Heart right ventricle (tissue), 16 donors: ENCODE measurements around the gene RNF8. TPM values are rescaled to one million over a fixed set of nuclear protein-coding genes. Genes with fewer than 3 reads are reported as not detected.
A peak's percentile ranks its signal among the peaks of the same experiment; 100 is the strongest.
"Not testable (repeated sequence)": the region's sequence is repeated elsewhere in the genome, so short reads cannot be mapped to it uniquely, and the experiment has no call there.

Source experiments
- ATAC-seq, 8 donors: fragments of 200-7000 bp; cut with Tn5 transposase; one replicate each; pipeline ENCODE4 v1.9.1; 2020; ENCODE audit warnings: mild to moderate bottlenecking in 8 of 8, moderate library complexity in 8 of 8, moderate number of reproducible peaks in 1 of 8
- DNase-seq, 2 donors: peaks; one replicate each; pipeline ENCODE4 v3.0.0-alpha.2; 2020
- H3K27ac ChIP-seq, 10 donors: fragments of 200-600 bp; sonication (generic) in 2 of 10; one replicate each; pipeline versions ENCODE4 v1.5.0 to v1.8.0; 2020 to 2022; ENCODE audit warnings: mild to moderate bottlenecking in 3 of 10
- H3K27me3 ChIP-seq, 7 donors: fragments of 200-600 bp; one replicate each; pipeline ENCODE4 v1.8.0; 2021 to 2022; ENCODE audit warnings: mild to moderate bottlenecking in 2 of 7
- H3K36me3 ChIP-seq, 9 donors: fragments of 200-600 bp; sonication (generic) in 1 of 9; one replicate each; pipeline versions ENCODE4 v1.5.0 to v1.8.0; 2020 to 2022; ENCODE audit warnings: mild to moderate bottlenecking in 2 of 9
- H3K4me1 ChIP-seq, 9 donors: fragments of 200-600 bp; sonication (generic) in 1 of 9; one replicate each; pipeline versions ENCODE4 v1.5.0 to v1.8.0; 2020 to 2022; ENCODE audit warnings: mild to moderate bottlenecking in 4 of 9
- H3K4me3 ChIP-seq, 10 donors: fragments of 200-600 bp; sonication (generic) in 2 of 10; one replicate each; pipeline versions ENCODE4 v1.5.0 to v1.8.0; 2020 to 2022; ENCODE audit warnings: mild to moderate bottlenecking in 7 of 10, moderate library complexity in 2 of 10
- H3K9me3 ChIP-seq, 11 donors: fragments of 200-600 bp in 10 of 11; sonication (generic) in 2 of 11; one replicate each; pipeline versions ENCODE4 v1.5.0 to v1.8.0; 2013 to 2022; ENCODE audit warnings: mild to moderate bottlenecking in 2 of 11, control low read depth in 1 of 11, moderate library complexity in 1 of 11
- CTCF ChIP-seq, 9 donors: fragments of 200-600 bp; sonication (generic) in 2 of 9; IDR thresholded peaks; one replicate each; pipeline versions ENCODE4 v1.5.0 to v1.8.0; 2021 to 2022; ENCODE audit warnings: antibody characterized with exemption in 9 of 9, mild to moderate bottlenecking in 5 of 9, moderate library complexity in 1 of 9
- WGBS, 2 donors: extraction: QIAGEN DNeasy Blood & Tissue Kit; methylation state at CpG; one replicate each; pipeline ENCODE4 v1.1.7; 2013; ENCODE audit warnings: inconsistent platforms in 1 of 2; 5-methylcytosine and 5-hydroxymethylcytosine counted together
- intact Hi-C, 10 donors: fragments of 100-400 bp; cut with DNase I; formaldehyde crosslinking; loops; one replicate each; pipeline versions ENCODE4 v1.11.1 to v1.14.2; 2022
- polyA plus RNA-seq, 2 donors: library from polyadenylated mRNA; stranded (reverse); fragments of 200-250 nt; gene quantifications; one replicate each; pipeline ENCODE4 v1.2.3, GENCODE V29; 2013
- total RNA-seq, 10 donors: library from RNA; stranded (reverse); fragmentation: NEBNext Ultra II Directional in 3 of 10; extraction: Animal tissue kit (Norgen Biotek cat#: 25700) in 3 of 10; gene quantifications; one replicate each; pipeline versions ENCODE4 v1.2.1 to v1.2.4, GENCODE V29; 2021 to 2023
- donor health status: Arrhythmogenic right ventricular cardiomyopathy.
- donor health status: ischemic (EF 13 %, LVEDD 7.1; RV severe dilation, severe dysfunction).
- donor health status: healthy with polysubstance abuse.
- donor health status: DM: no; HTN: yes; CAD: no.
- donor health status: DM: no; HTN: no; CAD: no.
- donor health status: ischemic (EF 25% LVEDD 6.9; RV normal size, moderate dysfunction).
- donor health status: ischemic (EF 25% LVEDD 5.7; RV mildly dilated, moderate dysfunction).
- donor health status: healthy.
- donor health status: DM: yes; HTN: yes; CAD: no.
- donor health status: Ischemic cardiomyopathy.
- donor health status: ischemic (EF 35%, LVEDD 5.7; RV mildly dilated, moderate dysfunction).
- donor health status: nonischemic (EF 11% LVEDD 7.7; RV severe dilation, severe dysfunction).
- donor health status: DM: yes; HTN: yes; CAD: no.
- donor health status: PGD.
- donor health status: ischemic (EF 29% LVEDD 5.4; RV normal size, mild dysfunction).
- donor health status: nonischemic (EF 23%, LVEDD 6.1; RV moderate dilation, normal function).

The RNF8 gene
- total and polyA plus RNA-seq, 12 donors: 9.5 to 17.5 (median 14.4) TPM

- 95 to 97% methylated on average over 13 of the region's 13 CpGs for WGBS, 2 donors
- no peak for ATAC-seq
- no peak for TF ChIP-seq CTCF (IDR thresholded peaks at IDR 0.05)
- Histone ChIP-seq H3K4me1 (peaks cover 0 to 13% (median 0%) of the 10 kb centered on the region in 9 donors), H3K4me3 (no peak overlapping the region), H3K9me3 (no peaks in the 10 kb centered on the region), H3K36me3 (peaks cover 0 to 59% (median 11%) of the 10 kb centered on the region in 9 donors), H3K27ac (no peak overlapping the region), H3K27me3 (no peaks in the 10 kb centered on the region)
- DNase-seq: no peak
- intact Hi-C loops: loop anchor here in 1 of 10 donors (10.0 kb wide), 1 partner anchor 364 kb away; the partner anchor contains the start of gene MDGA1
Observed at GRCh38 chr6:37331047-37331446, 22.7 kb upstream of the RNF8 start.

GRCh38 chr6:37332894-37333293 is 20.9 kb upstream of the RNF8 start:
- Histone ChIP-seq H3K27me3 (no peaks in the 10 kb centered on the region), H3K4me3 (no peak overlapping the region), H3K27ac (no peak overlapping the region), H3K9me3 (no peaks in the 10 kb centered on the region), H3K4me1 (peaks cover 0 to 13% (median 0%) of the 10 kb centered on the region in 9 donors), H3K36me3 (peaks cover 0 to 59% (median 11%) of the 10 kb centered on the region in 9 donors)
- WGBS, 2 donors: 100% methylated on average over 1 of the region's 1 CpG
- DNase-seq (no peak), ATAC-seq (no peak)
- TF ChIP-seq CTCF (IDR thresholded peaks at IDR 0.05): no peak
- intact Hi-C loops: loop anchor here in 1 of 10 donors (10.0 kb wide), 1 partner anchor 362 kb away; the partner anchor contains the start of gene MDGA1

GRCh38 chr6:37334047-37334446 is 19.7 kb upstream of the RNF8 start:
- TF ChIP-seq CTCF (IDR thresholded peaks at IDR 0.05): no peak
- Histone ChIP-seq H3K9me3 (no peaks in the 10 kb centered on the region), H3K4me1 (peaks cover 0 to 13% (median 0%) of the 10 kb centered on the region in 9 donors), H3K4me3 (no peak overlapping the region), H3K36me3 (peaks cover 0 to 49% (median 11%) of the 10 kb centered on the region in 9 donors), H3K27ac (peak overlapping the region in 1 of 10 donors; percentile 13), H3K27me3 (no peaks in the 10 kb centered on the region)
- peak in 1 of 8 donors; percentile 48 for ATAC-seq
- intact Hi-C loops: loop anchor here in 1 of 10 donors (10.0 kb wide), 1 partner anchor 361 kb away; the partner anchor contains the start of gene MDGA1
- no peak for DNase-seq

GRCh38 chr6:37338317-37338716 is 15.5 kb upstream of the RNF8 start:
- intact Hi-C loops: loop anchor here in 1 of 10 donors (10.0 kb wide), 1 partner anchor 356 kb away; the partner anchor contains the start of gene MDGA1
- H3K36me3 ChIP-seq, H3K9me3 ChIP-seq, DNase-seq, H3K27me3 ChIP-seq, H3K27ac ChIP-seq, ATAC-seq, H3K4me3 ChIP-seq: not testable (repeated sequence)
- peaks cover 0 to 13% (median 0%) of the 10 kb centered on the region in 9 donors for H3K4me1 ChIP-seq
- 98 to 99% methylated on average over 3 of the region's 3 CpGs for WGBS, 2 donors

- H3K27me3 ChIP-seq: no peaks in the 10 kb centered on the region
- WGBS, 2 donors: 96 to 98% methylated on average over 5 of the region's 5 CpGs
- intact Hi-C loops: loop anchor here in 1 of 10 donors (10.0 kb wide), 1 partner anchor 356 kb away; the partner anchor contains the start of gene MDGA1
- no peak for TF ChIP-seq CTCF (IDR thresholded peaks at IDR 0.05)
- peaks cover 0 to 5% (median 0%) of the 10 kb centered on the region in 9 donors for H3K36me3 ChIP-seq
- no peaks in the 10 kb centered on the region for H3K9me3 ChIP-seq
- DNase-seq (no peak), ATAC-seq (no peak)
- H3K27ac ChIP-seq: no peak overlapping the region
- H3K4me3 ChIP-seq: no peak overlapping the region
- peaks cover 0 to 13% (median 0%) of the 10 kb centered on the region in 9 donors for H3K4me1 ChIP-seq
Observed at GRCh38 chr6:37338745-37339255, 15.0 kb upstream of the RNF8 start.
